ENCODE measurements around the gene RPS2. TPM values are rescaled to one million over a fixed set of nuclear protein-coding genes. Genes with fewer than 3 reads are reported as not detected.

The RPS2 gene
- total RNA-seq, 5 donors from 2014 or later (not counting 1 experiment from before 2014, with no cell fraction given) = 3,208 to 3,662 (median 3,410) TPM

- DNase-seq = no peak
- H3K4me3 Mint-ChIP-seq = no peak overlapping the region
Measured at GRCh38 chr16:1980770-1981087, 16.1 kb upstream of the RPS2 start.

GRCh38 chr16:1980030-1980769 lies 15.6 kb upstream of the RPS2 start:
- Mint-ChIP-seq H3K27ac (no peak overlapping the region), H3K4me3 (no peak overlapping the region), H3K36me3 (peaks cover 12% of the 10 kb centered on the region), H3K27me3 (peaks cover 0 to 32% of the 10 kb centered on the region in 2 donors), H3K4me1 (peaks cover 10 to 18% (median 14%) of the 10 kb centered on the region in 3 donors), H3K9me3 (no peaks in the 10 kb centered on the region)
- Histone ChIP-seq H3K36me3 (ENCODE audit: control insufficient read depth in 2 of 2, extremely low read depth in 1 of 2, insufficient read depth in 1 of 2, low read length in 1 of 2) (peaks cover 11 to 27% of the 10 kb centered on the region in 2 donors), H3K4me3 (ENCODE audit: control insufficient read depth in 1 of 2, extremely low read depth in 1 of 2, low read length in 1 of 2) (no peak overlapping the region), H3K27me3 (replicated peaks in 1 of 2; ENCODE audit: control insufficient read depth in 2 of 2, extremely low read depth in 1 of 2, insufficient read depth in 2 of 2, low read length in 1 of 2) (peaks cover 0 to 75% of the 10 kb centered on the region in 2 experiments), H3K9me3 (no peaks in the 10 kb centered on the region), H3K4me1 (ENCODE audit: control insufficient read depth in 1 of 2, extremely low read depth in 1 of 2, insufficient read depth in 2 of 2, low read length in 2 of 2) (peaks cover 0 to 37% of the 10 kb centered on the region in 2 experiments), H3K27ac (ENCODE audit: low read length) (no peak overlapping the region)
- 12% methylated on average over 47 of the region's 53 CpGs for WGBS (ENCODE audit: insufficient coverage)
- POLR2A ChIA-PET = no interaction called here
- CTCF ChIA-PET = no interaction called here
- ATAC-seq (replicated peaks in 1 of 4) (no peak), DNase-seq (no peak)

More at GRCh38 chr16:1980770-1981087, 16.1 kb upstream of the RPS2 start:
- no peak for ATAC-seq (replicated peaks in 1 of 4)
- 25% methylated on average over 12 of the region's 16 CpGs for WGBS (ENCODE audit: insufficient coverage)
- H3K27ac Mint-ChIP-seq = no peak overlapping the region
- no peak overlapping the region for H3K4me3 ChIP-seq (ENCODE audit: control insufficient read depth in 1 of 2, extremely low read depth in 1 of 2, low read length in 1 of 2)
- H3K4me1 ChIP-seq (ENCODE audit: control insufficient read depth in 1 of 2, extremely low read depth in 1 of 2, insufficient read depth in 2 of 2, low read length in 2 of 2) = peaks cover 0 to 41% of the 10 kb centered on the region in 2 experiments
- no peaks in the 10 kb centered on the region for H3K9me3 ChIP-seq
- ChIA-PET POLR2A (no interaction called here), CTCF (no interaction called here)
- peaks cover 10 to 19% (median 15%) of the 10 kb centered on the region in 3 donors for H3K4me1 Mint-ChIP-seq
- H3K27ac ChIP-seq (ENCODE audit: low read length) = no peak overlapping the region
- peaks cover 12 to 22% of the 10 kb centered on the region in 2 donors for H3K36me3 ChIP-seq (ENCODE audit: control insufficient read depth in 2 of 2, extremely low read depth in 1 of 2, insufficient read depth in 1 of 2, low read length in 1 of 2)
- peaks cover 0 to 32% of the 10 kb centered on the region in 2 donors for H3K27me3 Mint-ChIP-seq
- no peaks in the 10 kb centered on the region for H3K9me3 Mint-ChIP-seq
- peaks cover 0 to 70% of the 10 kb centered on the region in 2 experiments for H3K27me3 ChIP-seq (replicated peaks in 1 of 2; ENCODE audit: control insufficient read depth in 2 of 2, extremely low read depth in 1 of 2, insufficient read depth in 2 of 2, low read length in 1 of 2)
- peaks cover 11% of the 10 kb centered on the region for H3K36me3 Mint-ChIP-seq

- ChIA-PET POLR2A (no interaction called here), CTCF (no interaction called here)
- WGBS (ENCODE audit: insufficient coverage) = 54% methylated on average over 51 of the region's 70 CpGs
- no peak overlapping the region for H3K4me3 ChIP-seq (ENCODE audit: control insufficient read depth in 1 of 2, extremely low read depth in 1 of 2, low read length in 1 of 2)
- H3K9me3 Mint-ChIP-seq = no peaks in the 10 kb centered on the region
- H3K9me3 ChIP-seq = no peaks in the 10 kb centered on the region
- peaks cover 18% of the 10 kb centered on the region for H3K36me3 Mint-ChIP-seq
- DNase-seq (peak in 3 of 35 experiments; percentile 29 to 31 (median 30)), ATAC-seq (replicated peaks in 1 of 4) (peak in 1 of 4 experiments; percentile 4)
- H3K4me1 ChIP-seq (ENCODE audit: control insufficient read depth in 1 of 2, extremely low read depth in 1 of 2, insufficient read depth in 2 of 2, low read length in 2 of 2) = peaks cover 0 to 29% of the 10 kb centered on the region in 2 experiments
- H3K27ac Mint-ChIP-seq = no peak overlapping the region
- H3K27me3 ChIP-seq (replicated peaks in 1 of 2; ENCODE audit: control insufficient read depth in 2 of 2, extremely low read depth in 1 of 2, insufficient read depth in 2 of 2, low read length in 1 of 2) = peaks cover 0 to 83% of the 10 kb centered on the region in 2 experiments
- peaks cover 7 to 11% (median 10%) of the 10 kb centered on the region in 3 donors for H3K4me1 Mint-ChIP-seq
- peaks cover 0 to 32% of the 10 kb centered on the region in 2 donors for H3K27me3 Mint-ChIP-seq
- H3K27ac ChIP-seq (ENCODE audit: low read length) = no peak overlapping the region
- H3K36me3 ChIP-seq (ENCODE audit: control insufficient read depth in 2 of 2, extremely low read depth in 1 of 2, insufficient read depth in 1 of 2, low read length in 1 of 2) = peaks cover 15 to 33% of the 10 kb centered on the region in 2 donors
- no peak overlapping the region for H3K4me3 Mint-ChIP-seq
Measured at GRCh38 chr16:1979271-1980029, 14.8 kb upstream of the RPS2 start.

GRCh38 chr16:1978476-1979120 lies 14.0 kb upstream of the RPS2 start:
- Histone ChIP-seq H3K4me1 (ENCODE audit: control insufficient read depth in 1 of 2, extremely low read depth in 1 of 2, insufficient read depth in 2 of 2, low read length in 2 of 2) (peaks cover 0 to 28% of the 10 kb centered on the region in 2 experiments), H3K9me3 (no peaks in the 10 kb centered on the region), H3K27me3 (replicated peaks in 1 of 2; ENCODE audit: control insufficient read depth in 2 of 2, extremely low read depth in 1 of 2, insufficient read depth in 2 of 2, low read length in 1 of 2) (peaks cover 0 to 91% of the 10 kb centered on the region in 2 experiments), H3K27ac (ENCODE audit: low read length) (no peak overlapping the region), H3K36me3 (ENCODE audit: control insufficient read depth in 2 of 2, extremely low read depth in 1 of 2, insufficient read depth in 1 of 2, low read length in 1 of 2) (peaks cover 17 to 38% of the 10 kb centered on the region in 2 donors), H3K4me3 (ENCODE audit: control insufficient read depth in 1 of 2, extremely low read depth in 1 of 2, low read length in 1 of 2) (no peak overlapping the region)
- no peak for ATAC-seq (replicated peaks in 1 of 4)
- no peak for DNase-seq
- H3K27me3 Mint-ChIP-seq = peaks cover 0 to 32% of the 10 kb centered on the region in 2 donors
- H3K4me3 Mint-ChIP-seq = no peak overlapping the region
- ChIA-PET CTCF (no interaction called here), POLR2A (no interaction called here)
- peaks cover 18% of the 10 kb centered on the region for H3K36me3 Mint-ChIP-seq
- no peak overlapping the region for H3K27ac Mint-ChIP-seq
- 92% methylated on average over 35 of the region's 37 CpGs for WGBS (ENCODE audit: insufficient coverage)
- H3K9me3 Mint-ChIP-seq = no peaks in the 10 kb centered on the region
- H3K4me1 Mint-ChIP-seq = peaks cover 7 to 11% (median 10%) of the 10 kb centered on the region in 3 donors

GRCh38 chr16:1977875-1978268 lies 13.2 kb upstream of the RPS2 start:
- Mint-ChIP-seq H3K4me1 (peaks cover 5 to 11% (median 8%) of the 10 kb centered on the region in 3 donors), H3K27ac (no peak overlapping the region), H3K9me3 (no peaks in the 10 kb centered on the region), H3K4me3 (no peak overlapping the region), H3K36me3 (peaks cover 18% of the 10 kb centered on the region), H3K27me3 (peaks cover 0 to 29% of the 10 kb centered on the region in 2 donors)
- CTCF ChIA-PET = interaction anchor here in 1 of 2 donors (0.6 kb wide), 1 partner anchor 167 kb away, joined by 4 read pairs; no protein-coding TSS in a partner anchor
- H3K27ac ChIP-seq (ENCODE audit: low read length) = no peak overlapping the region
- peaks cover 0 to 93% of the 10 kb centered on the region in 2 experiments for H3K27me3 ChIP-seq (replicated peaks in 1 of 2; ENCODE audit: control insufficient read depth in 2 of 2, extremely low read depth in 1 of 2, insufficient read depth in 2 of 2, low read length in 1 of 2)
- WGBS (ENCODE audit: insufficient coverage) = 96% methylated on average over 18 of the region's 18 CpGs
- DNase-seq = no peak
- H3K4me1 ChIP-seq (ENCODE audit: control insufficient read depth in 1 of 2, extremely low read depth in 1 of 2, insufficient read depth in 2 of 2, low read length in 2 of 2) = peaks cover 0 to 27% of the 10 kb centered on the region in 2 experiments
- H3K36me3 ChIP-seq (ENCODE audit: control insufficient read depth in 2 of 2, extremely low read depth in 1 of 2, insufficient read depth in 1 of 2, low read length in 1 of 2) = peaks cover 17 to 38% of the 10 kb centered on the region in 2 donors
- H3K4me3 ChIP-seq (ENCODE audit: control insufficient read depth in 1 of 2, extremely low read depth in 1 of 2, low read length in 1 of 2) = no peak overlapping the region
- H3K9me3 ChIP-seq = no peaks in the 10 kb centered on the region
- POLR2A ChIA-PET = no interaction called here
- ATAC-seq (replicated peaks in 1 of 4) = no peak
